Measurements from ENCODE around the gene CKAP4.

DNA sequence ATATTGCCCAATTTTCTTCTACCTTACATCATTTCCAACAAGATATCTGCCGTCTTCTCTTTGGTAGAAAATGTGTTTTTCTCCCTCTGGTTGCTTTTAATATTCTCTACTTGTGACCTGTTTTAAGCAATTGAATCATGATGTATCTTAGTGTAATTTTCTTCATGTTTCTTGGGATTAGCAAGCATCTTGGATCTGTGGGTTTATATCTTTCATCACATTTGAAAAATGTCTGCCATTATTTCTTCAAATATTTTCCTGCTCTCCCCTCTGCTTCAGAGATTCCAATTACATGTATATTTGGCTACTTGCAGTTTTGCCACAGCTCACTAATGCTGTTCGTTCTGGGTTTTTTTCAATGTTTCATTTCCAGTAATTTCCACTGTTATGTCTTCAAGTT is 30.1 kb downstream of the CKAP4 start:
- TF ChIP-seq EZH2 (IDR thresholded peaks at IDR 0.05; ENCODE audit: borderline replicate concordance): no peak
- TF ChIP-seq, protein P1, sequence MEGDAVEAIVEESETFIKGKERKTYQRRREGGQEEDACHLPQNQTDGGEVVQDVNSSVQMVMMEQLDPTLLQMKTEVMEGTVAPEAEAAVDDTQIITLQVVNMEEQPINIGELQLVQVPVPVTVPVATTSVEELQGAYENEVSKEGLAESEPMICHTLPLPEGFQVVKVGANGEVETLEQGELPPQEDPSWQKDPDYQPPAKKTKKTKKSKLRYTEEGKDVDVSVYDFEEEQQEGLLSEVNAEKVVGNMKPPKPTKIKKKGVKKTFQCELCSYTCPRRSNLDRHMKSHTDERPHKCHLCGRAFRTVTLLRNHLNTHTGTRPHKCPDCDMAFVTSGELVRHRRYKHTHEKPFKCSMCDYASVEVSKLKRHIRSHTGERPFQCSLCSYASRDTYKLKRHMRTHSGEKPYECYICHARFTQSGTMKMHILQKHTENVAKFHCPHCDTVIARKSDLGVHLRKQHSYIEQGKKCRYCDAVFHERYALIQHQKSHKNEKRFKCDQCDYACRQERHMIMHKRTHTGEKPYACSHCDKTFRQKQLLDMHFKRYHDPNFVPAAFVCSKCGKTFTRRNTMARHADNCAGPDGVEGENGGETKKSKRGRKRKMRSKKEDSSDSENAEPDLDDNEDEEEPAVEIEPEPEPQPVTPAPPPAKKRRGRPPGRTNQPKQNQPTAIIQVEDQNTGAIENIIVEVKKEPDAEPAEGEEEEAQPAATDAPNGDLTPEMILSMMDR (IDR thresholded peaks at IDR 0.05; ENCODE audit: poor library complexity): no peak

Data from hepatocyte (in vitro differentiated cells).